GM21528 (cell line): ENCODE results near the gene PIGB.
"Not testable (repeated sequence)": the region's sequence is repeated elsewhere in the genome, so short reads cannot be mapped to it uniquely, and the experiment has no call there.

ENCODE experiments used
- ATAC-seq: cut with Tn5 transposase; IDR thresholded peaks from one replicate; pipeline ENCODE4 v1.9.1; 2021; ENCODE audit warnings: mild to moderate bottlenecking, moderate library complexity; ENCODE audit not compliant: unreplicated experiment, low FRiP score

The PIGB gene

GRCh38 chr15:55366981-55367380 lies 48.0 kb downstream of the PIGB start:
- ATAC-seq, result no peak

- ATAC-seq, result peak; percentile 63
These were observed 53.8 kb downstream of the PIGB start for GRCh38 chr15:55372701-55373440.

GRCh38 chr15:55379095-55379494 lies 60.1 kb downstream of the PIGB start:
- no peak for ATAC-seq

- no peak for ATAC-seq
These were observed 62.6 kb downstream of the PIGB start for GRCh38 chr15:55381595-55381994.

GRCh38 chr15:55383687-55384086 lies 64.7 kb downstream of the PIGB start:
- ATAC-seq, result no peak

GRCh38 chr15:55387027-55387426 lies 68.0 kb downstream of the PIGB start:
- ATAC-seq, result no peak

- ATAC-seq, result no peak
These were observed 70.2 kb downstream of the PIGB start for GRCh38 chr15:55389264-55389607.

- ATAC-seq, result no peak
These were observed 75.7 kb downstream of the PIGB start for GRCh38 chr15:55394694-55395093.

- no peak for ATAC-seq
These were observed 79.2 kb downstream of the PIGB start for GRCh38 chr15:55398243-55398642.

GRCh38 chr15:55400050-55400449 lies 81.0 kb downstream of the PIGB start:
- not testable (repeated sequence) for ATAC-seq

GRCh38 chr15:55401786-55402246 lies 82.8 kb downstream of the PIGB start:
- ATAC-seq, result no peak

- peak; percentile 46 for ATAC-seq
These were observed 83.7 kb downstream of the PIGB start for GRCh38 chr15:55402707-55403106.

- ATAC-seq, result no peak
These were observed 84.5 kb downstream of the PIGB start for GRCh38 chr15:55403531-55403930.
